ENCODE data around the gene F10. TPM values are rescaled to one million over a fixed set of nuclear protein-coding genes. Genes with fewer than 3 reads are reported as not detected.
A peak's percentile ranks its signal among the peaks of the same experiment; 100 is the strongest.

The F10 gene
- total and polyA plus RNA-seq, 2 of the 13 experiments (the other 11 are each of a cell fraction or from before 2014, with no cell fraction given) = 58.4 to 237 TPM

- TF ChIP-seq CBX1 (IDR thresholded peaks at IDR 0.05; ENCODE audit: low read depth) (no peak), ZNF562 (CRISPR knock-in tag; IDR thresholded peaks at IDR 0.05; ENCODE audit: borderline replicate concordance) (no peak), XRCC5 (optimal IDR thresholded peaks at IDR 0.05; ENCODE audit: low read length) (no peak), MTA3 (CRISPR knock-in tag; IDR thresholded peaks at IDR 0.05) (no peak), MBD4 (IDR thresholded peaks at IDR 0.05; ENCODE audit: borderline replicate concordance, low read length) (no peak), ZNF891 (CRISPR knock-in tag; IDR thresholded peaks at IDR 0.05) (no peak)
Observed at GRCh38 chr13:113146750-113147149, 24.2 kb downstream of the F10 start (continued).

- no peak overlapping the region for H3K4me2 ChIP-seq (ENCODE audit: low read depth, low read length)
- FAIRE-seq (no peak), ATAC-seq (no peak), DNase-seq (ENCODE audit: low spot score) (no peak)
- in situ Hi-C loops (cut with HindIII; ENCODE audit: extremely low pct_ligation_motif_present, low pct_unique_long_range_greater_than_20kb) = no loop called here
- H3K9me3 ChIP-seq (ENCODE audit: low read length) = no peaks in the 10 kb centered on the region
- H3K27ac ChIP-seq (ENCODE audit: extremely low read length, insufficient read depth, low read length) = no peak overlapping the region
- no peaks in the 10 kb centered on the region for H4K20me1 ChIP-seq (ENCODE audit: insufficient read depth, low read length)
- H3K79me2 ChIP-seq (ENCODE audit: insufficient read depth, low read length) = peaks cover 20% of the 10 kb centered on the region
- intact Hi-C loops (cut with micrococcal nuclease; ENCODE audit: unreplicated experiment) = loop anchor here (5.0 kb wide), 1 partner anchor 455 kb away; the partner anchor contains the start of gene ATP11A
- peaks cover 35% of the 10 kb centered on the region for H3K4me1 ChIP-seq (ENCODE audit: insufficient read depth, low read length)
- no peak overlapping the region for H3K4me3 ChIP-seq (replicated peaks in 1 of 3; ENCODE audit: insufficient read depth in 1 of 3, low read depth in 2 of 3, low read length in 3 of 3)
- no peak for TF ChIP-seq EHMT2 (IDR thresholded peaks at IDR 0.05; ENCODE audit: borderline replicate concordance, low read depth, low read length)
- TF ChIP-seq ZNF468 (CRISPR knock-in tag; IDR thresholded peaks at IDR 0.05) = no peak
- peak; percentile 23; the same call in 1 of the 2 replicates for TF ChIP-seq ZNF687 (CRISPR knock-in tag; IDR thresholded peaks at IDR 0.05)
- 90% methylated on average over 7 of the region's 8 CpGs for WGBS (ENCODE audit: low lambda C conversion rate)
- no TSS peak for BruUV-seq (replicated peaks)
- no peaks in the 10 kb centered on the region for H3K27me3 ChIP-seq (ENCODE audit: control insufficient read depth in 1 of 2, insufficient read depth in 2 of 2, low read length in 2 of 2)
- no peak overlapping the region for H2AFZ ChIP-seq (ENCODE audit: low read length)
- peaks cover 11 to 36% of the 10 kb centered on the region in 2 experiments; a peak in 3 of 5 replicates for H3K36me3 ChIP-seq (replicated peaks in 1 of 2; ENCODE audit: control insufficient read depth in 1 of 2, insufficient read depth in 2 of 2, low read length in 2 of 2)
- ChIA-PET CTCF (ENCODE audit: low intra/inter-chr PET ratio, low total read pairs) (no interaction called here), POLR2A (interaction anchor here (1.2 to 1.6 kb wide), 2 partner anchors 36 to 62 kb away, joined by 3 to 4 read pairs; partner anchors contain the start of genes CUL4A and PCID2)
- no peak overlapping the region for H3K9ac ChIP-seq (ENCODE audit: insufficient read depth, low read depth, low read length)
Observed at GRCh38 chr13:113147206-113147605, 24.6 kb downstream of the F10 start.
